NB4 (cell line): ENCODE data around the gene COX10.

Source experiments
- MAX ChIP-seq: IDR thresholded peaks from 2 replicates; pipeline ENCODE4 v1.6.1; 2011; ENCODE audit warnings: low read depth, low read length
- MYC ChIP-seq: IDR thresholded peaks from 2 replicates; pipeline ENCODE4 v1.6.1; 2011; ENCODE audit warnings: low read depth, low read length
- POLR2A ChIP-seq: IDR thresholded peaks from 2 replicates; pipeline ENCODE4 v1.6.1; 2011; ENCODE audit warnings: mild to moderate bottlenecking; ENCODE audit not compliant: insufficient read length; ENCODE audit errors: extremely low read depth
- TF ChIP-seq, protein P1 (sequence below): IDR thresholded peaks from one replicate; pipeline ENCODE4 v1.5.1; 2012; ENCODE audit warnings: low read depth, low read length

GRCh38 chr17:14197586-14197985, 128.3 kb downstream of the COX10 start:
- TF ChIP-seq POLR2A (no peak), MAX (no peak), MYC (no peak)
- TF ChIP-seq, protein P1, sequence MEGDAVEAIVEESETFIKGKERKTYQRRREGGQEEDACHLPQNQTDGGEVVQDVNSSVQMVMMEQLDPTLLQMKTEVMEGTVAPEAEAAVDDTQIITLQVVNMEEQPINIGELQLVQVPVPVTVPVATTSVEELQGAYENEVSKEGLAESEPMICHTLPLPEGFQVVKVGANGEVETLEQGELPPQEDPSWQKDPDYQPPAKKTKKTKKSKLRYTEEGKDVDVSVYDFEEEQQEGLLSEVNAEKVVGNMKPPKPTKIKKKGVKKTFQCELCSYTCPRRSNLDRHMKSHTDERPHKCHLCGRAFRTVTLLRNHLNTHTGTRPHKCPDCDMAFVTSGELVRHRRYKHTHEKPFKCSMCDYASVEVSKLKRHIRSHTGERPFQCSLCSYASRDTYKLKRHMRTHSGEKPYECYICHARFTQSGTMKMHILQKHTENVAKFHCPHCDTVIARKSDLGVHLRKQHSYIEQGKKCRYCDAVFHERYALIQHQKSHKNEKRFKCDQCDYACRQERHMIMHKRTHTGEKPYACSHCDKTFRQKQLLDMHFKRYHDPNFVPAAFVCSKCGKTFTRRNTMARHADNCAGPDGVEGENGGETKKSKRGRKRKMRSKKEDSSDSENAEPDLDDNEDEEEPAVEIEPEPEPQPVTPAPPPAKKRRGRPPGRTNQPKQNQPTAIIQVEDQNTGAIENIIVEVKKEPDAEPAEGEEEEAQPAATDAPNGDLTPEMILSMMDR: no peak
